GM21515 (cell line): Measurements from ENCODE around the gene PARP15.
"Not testable (repeated sequence)": the region's sequence is repeated elsewhere in the genome, so short reads cannot be mapped to it uniquely, and the experiment has no call there.

Experiments used
- ATAC-seq: cut with Tn5 transposase; IDR thresholded peaks from one replicate; pipeline ENCODE4 v1.9.1; 2021; ENCODE audit not compliant: unreplicated experiment

The PARP15 gene

DNA sequence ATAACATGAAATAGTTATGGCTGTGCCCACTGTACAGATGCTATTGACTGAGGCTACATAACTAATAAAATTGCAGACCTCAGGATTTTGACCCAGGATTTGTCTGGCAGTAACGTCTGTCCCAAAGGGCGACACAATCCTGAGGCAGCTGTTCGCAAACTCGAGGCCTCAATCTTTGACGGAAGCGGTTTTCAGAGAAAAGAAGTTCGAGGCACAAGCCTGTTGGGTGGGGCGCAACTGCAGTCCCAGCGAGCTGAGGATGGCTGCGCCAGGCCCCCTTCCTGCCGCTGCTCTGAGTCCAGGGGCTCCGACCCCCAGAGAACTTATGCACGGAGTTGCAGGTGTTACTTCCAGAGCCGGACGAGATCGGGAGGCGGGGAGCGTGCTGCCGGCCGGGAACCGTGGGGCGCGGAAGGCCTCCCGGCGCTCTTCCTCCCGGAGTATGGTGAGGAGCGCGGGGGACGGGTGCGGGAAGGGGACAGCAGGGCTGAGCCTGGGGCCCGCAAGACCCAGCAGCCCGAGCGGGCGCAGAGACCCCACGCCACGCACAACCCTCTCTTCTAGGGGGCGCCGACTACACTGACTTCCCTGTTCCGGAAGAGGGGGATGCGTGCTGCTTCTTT, at the start of gene PARP15:
TSS of gene PARP15 (plus strand) at position 242 of the 623 bp plus-strand sequence. CDS start at position 260, 18 bp downstream.
- ATAC-seq, result no peak

- no peak for ATAC-seq
Observed at GRCh38 chr3:122530164-122530563, 47.3 kb upstream of the PARP15 start.

DNA sequence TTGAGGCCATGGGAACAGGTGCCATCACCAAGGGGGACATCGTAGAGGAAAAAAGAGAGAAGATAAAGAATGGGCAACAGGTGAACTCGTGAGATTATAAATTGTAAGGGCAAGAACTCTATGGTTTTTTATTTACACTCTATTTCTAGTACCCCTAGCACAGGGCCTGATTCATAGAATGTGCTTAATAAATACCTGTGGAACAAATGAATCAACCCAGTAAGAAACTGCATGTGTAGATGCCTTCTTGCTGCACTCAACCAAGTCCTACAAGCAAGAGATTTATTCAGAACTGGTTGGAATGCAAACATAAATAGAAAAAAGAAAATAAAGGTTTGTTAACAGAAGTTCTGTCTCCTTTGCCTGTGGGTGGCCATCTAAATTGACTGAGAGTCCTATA, 44.0 kb upstream of the PARP15 start:
- ATAC-seq, result no peak

- peak; percentile 98 for ATAC-seq
Observed at GRCh38 chr3:122533931-122534334, 43.5 kb upstream of the PARP15 start.

GRCh38 chr3:122535964-122536631, 41.4 kb upstream of the PARP15 start:
- ATAC-seq, result no peak

DNA sequence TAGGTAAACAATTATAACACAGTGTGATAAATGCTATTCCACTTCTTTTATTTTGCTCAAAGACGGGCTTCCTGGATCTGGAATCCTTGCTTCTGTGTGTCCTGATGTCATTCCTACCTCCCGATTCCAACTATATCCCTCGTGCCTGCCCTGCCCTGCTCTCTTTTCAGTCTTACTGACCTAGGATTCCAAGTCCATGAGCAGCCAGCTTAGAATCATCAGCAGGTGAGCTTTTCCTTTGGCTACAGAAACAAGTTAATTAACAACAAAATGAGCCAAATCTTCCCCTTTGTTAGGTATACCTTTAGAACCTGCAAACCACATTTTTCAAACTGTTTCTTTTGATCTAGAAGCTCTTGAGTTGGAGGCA, 40.8 kb upstream of the PARP15 start:
- ATAC-seq, result no peak

DNA sequence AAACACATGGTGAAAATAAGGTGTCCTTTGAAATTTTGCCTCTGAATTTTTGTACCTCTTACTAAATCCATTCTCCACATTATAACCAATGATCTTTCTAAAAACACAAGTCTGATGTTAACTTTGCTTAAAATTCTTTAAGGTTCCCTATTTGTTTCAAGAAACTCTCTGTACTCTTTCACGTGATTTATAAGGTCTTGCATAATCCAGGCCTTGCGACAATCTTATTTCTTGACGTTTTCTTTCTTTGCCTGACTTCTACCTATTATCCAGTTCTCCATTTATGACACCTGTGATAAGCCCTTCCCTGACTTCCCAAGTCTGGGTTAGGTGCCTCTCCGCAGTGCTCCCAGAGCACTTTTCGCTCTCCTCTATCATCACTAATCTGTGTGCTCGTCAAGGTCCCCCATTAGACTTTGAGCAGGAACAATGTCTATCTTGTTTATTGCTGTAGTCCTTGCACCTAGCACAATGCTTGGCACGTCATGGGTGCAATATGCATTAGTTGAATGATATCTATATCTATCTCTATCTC, 38.4 kb upstream of the PARP15 start:
- no peak for ATAC-seq

GRCh38 chr3:122546151-122546550, 31.3 kb upstream of the PARP15 start:
- ATAC-seq, result no peak

DNA sequence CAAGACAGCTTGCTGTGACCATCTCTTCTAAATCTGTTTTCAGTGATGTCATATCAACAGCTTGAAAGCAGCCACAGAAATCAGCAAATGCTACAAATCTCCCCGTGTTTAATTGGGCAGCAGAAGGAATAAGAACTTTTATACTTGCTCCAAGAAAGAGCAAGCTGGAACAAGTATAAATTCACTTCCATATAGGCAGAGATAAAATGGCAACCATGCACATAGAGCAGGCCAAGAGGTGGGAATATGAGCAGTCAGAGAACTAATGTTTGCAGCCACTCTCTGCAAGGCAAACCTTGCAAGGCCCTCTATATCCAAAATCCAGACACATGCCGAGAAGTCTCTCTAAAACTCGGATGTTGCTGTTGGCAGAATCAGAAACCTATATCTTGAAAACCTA, 29.4 kb upstream of the PARP15 start:
- no peak for ATAC-seq

GRCh38 chr3:122548619-122549018, 28.8 kb upstream of the PARP15 start:
- no peak for ATAC-seq

DNA sequence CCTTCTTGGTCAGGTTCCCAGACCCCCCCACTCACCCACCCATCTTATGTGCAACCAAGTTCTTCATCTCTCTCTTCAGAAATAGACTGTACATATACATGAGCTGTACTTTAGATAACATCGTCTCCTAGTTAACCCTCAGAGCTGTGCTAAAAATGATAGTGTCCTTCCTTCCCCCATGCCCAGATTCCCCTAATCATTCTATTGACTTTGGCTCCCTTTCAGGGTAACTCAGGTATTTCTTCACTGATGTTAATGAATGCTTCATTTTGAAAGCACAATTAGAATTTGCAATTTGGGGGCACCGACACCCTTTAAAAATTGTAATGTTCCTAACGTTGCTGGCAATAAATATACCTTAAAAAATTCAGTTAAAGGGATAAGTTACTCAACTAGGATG, 24.3 kb upstream of the PARP15 start:
- ATAC-seq, result no peak

- no peak for ATAC-seq
Observed at GRCh38 chr3:122555275-122556071, 22.0 kb upstream of the PARP15 start.

- ATAC-seq, result no peak
Observed at GRCh38 chr3:122557356-122557755, 20.1 kb upstream of the PARP15 start.

GRCh38 chr3:122558605-122559004, 18.8 kb upstream of the PARP15 start:
- ATAC-seq, result no peak

GRCh38 chr3:122559906-122560305, 17.5 kb upstream of the PARP15 start:
- no peak for ATAC-seq

DNA sequence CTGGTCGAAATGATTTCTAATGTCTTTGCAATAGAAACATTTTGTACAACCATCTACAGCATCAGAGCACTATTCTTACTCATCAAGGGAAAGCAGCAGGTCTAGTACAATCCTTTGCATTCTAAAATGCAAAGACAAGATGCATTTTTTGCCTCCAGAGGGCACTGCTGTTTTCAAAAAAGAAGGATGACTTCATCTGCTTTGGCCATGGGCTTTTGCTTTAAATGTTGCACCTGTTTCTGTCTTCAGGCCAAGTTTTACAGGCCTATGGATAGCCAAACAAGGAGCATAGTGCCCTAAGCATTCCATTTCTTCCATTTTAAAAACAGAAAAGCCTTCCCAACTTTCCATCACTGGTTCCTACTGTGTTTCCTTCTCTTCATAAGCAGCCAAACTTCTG, 16.8 kb upstream of the PARP15 start:
- no peak for ATAC-seq

DNA sequence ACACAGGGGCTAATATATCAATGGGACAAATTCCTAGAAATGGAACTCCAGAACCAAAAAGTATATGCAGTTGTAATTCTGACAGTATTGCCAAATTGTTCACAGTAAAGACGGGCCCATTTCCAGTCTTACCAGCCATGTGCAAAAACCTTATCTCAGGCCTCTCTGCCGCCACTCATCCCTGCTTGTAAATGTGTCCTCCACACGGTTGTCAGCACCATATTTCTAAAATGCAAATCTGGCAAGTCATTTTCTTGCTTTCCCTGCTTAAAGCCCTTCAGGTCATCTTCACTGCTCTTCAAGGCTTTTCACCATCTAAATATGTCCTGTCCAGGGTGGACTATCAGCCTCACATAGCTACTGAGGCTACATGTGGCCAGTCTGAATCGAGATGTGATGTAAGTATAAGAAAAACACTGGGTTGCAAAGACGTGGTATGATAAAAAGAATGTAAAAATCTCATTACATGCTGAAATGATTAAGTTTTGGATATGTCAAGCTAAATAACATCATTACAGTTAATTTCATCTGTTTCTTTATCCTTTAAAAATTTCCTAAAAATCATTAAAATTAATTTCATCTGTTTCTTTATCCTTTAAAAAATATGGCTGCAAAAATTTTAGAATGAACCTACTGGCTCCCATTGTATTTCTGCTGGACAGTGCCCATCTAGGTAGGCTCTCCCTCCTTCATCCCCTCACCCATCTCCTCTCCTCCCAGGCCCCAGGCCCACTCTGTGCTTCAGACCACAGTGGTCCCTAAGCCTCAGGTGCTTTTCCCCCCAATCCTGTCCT, 14.3 kb upstream of the PARP15 start:
- ATAC-seq, result no peak

DNA sequence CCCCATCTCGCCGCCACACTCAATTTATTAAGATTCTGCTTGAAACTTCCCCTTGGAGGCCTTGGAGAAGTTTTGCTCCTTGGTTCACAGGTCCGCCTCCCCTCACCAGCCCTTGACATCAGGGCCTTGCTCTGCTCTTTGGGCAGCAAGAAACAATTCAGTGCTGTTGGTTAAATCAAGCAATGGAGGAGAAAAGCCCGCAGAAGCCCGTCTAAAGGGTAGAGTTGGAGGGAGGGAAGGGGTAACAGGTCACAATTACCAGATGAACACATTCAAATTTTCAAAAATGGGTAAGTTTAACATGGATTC, 13.8 kb upstream of the PARP15 start:
- ATAC-seq, result no peak

- peak; percentile 71 for ATAC-seq
Observed at GRCh38 chr3:122564155-122564912, 13.1 kb upstream of the PARP15 start, which contains the start of the genes DTX3L and PARP9. TSS of gene DTX3L (plus strand) at chr3:122564338. CDS start at chr3:122564427, 89 bp downstream. TSS of gene PARP9 (minus strand) at chr3:122564300. CDS start at chr3:122559620, 4,680 bp downstream.

GRCh38 chr3:122568131-122568530, 9.3 kb upstream of the PARP15 start:
- ATAC-seq, result not testable (repeated sequence)
